HepG2 (cell line): ENCODE results near the gene JPT1. TPM values are rescaled to one million over a fixed set of nuclear protein-coding genes. Genes with fewer than 3 reads are reported as not detected.

Source experiments
- ARNTL ChIP-seq: sonication (generic); formaldehyde crosslinking; IDR thresholded peaks from 2 replicates; pipeline ENCODE4 v1.4.0; 2020; ENCODE audit warnings: mild to moderate bottlenecking, missing genetic modification reagents
- BATF2 ChIP-seq: sonication (generic); formaldehyde crosslinking; IDR thresholded peaks from 2 replicates; pipeline ENCODE4 v1.8.0; 2022; ENCODE audit warnings: mild to moderate bottlenecking, missing genetic modification reagents, moderate library complexity
- ERF ChIP-seq: IDR thresholded peaks from 2 replicates; pipeline ENCODE4 v1.6.1; 2018; ENCODE audit warnings: missing biosample characterization, missing genetic modification reagents
- HNRNPL ChIP-seq: fragments of 200-400 bp; formaldehyde crosslinking; IDR thresholded peaks from 2 replicates; pipeline ENCODE4 v1.6.1; 2017; ENCODE audit warnings: mild to moderate bottlenecking, low read depth, low read length
- HOXA7 ChIP-seq: sonication (generic); formaldehyde crosslinking; IDR thresholded peaks from 2 replicates; pipeline ENCODE4 v1.8.1; 2022; ENCODE audit warnings: mild to moderate bottlenecking, missing genetic modification reagents, moderate library complexity
- MEIS2 ChIP-seq: sonication (generic); formaldehyde crosslinking; IDR thresholded peaks from 2 replicates; pipeline ENCODE4 v1.9.0; 2021; ENCODE audit warnings: mild to moderate bottlenecking, missing genetic modification reagents
- MXD3 ChIP-seq: IDR thresholded peaks from 2 replicates; pipeline ENCODE4 v1.6.1; 2016; ENCODE audit warnings: mild to moderate bottlenecking, missing biosample characterization, missing genetic modification reagents
- NFE2L2 ChIP-seq: fragments of 150-350 bp; IDR thresholded peaks from 2 replicates; pipeline ENCODE4 v1.6.1; 2014; ENCODE audit warnings: low read length
- NFIB ChIP-seq: sonication (generic); formaldehyde crosslinking; IDR thresholded peaks from 2 replicates; pipeline ENCODE4 v1.9.0; 2021; ENCODE audit warnings: missing genetic modification reagents, mild to moderate bottlenecking, borderline replicate concordance
- RBM22 ChIP-seq: fragments of 200-400 bp; formaldehyde crosslinking; optimal IDR thresholded peaks from 2 replicates; pipeline ENCODE3; 2017; ENCODE audit warnings: mild to moderate bottlenecking, low read length, moderate library complexity
- RXRB ChIP-seq: IDR thresholded peaks from 2 replicates; pipeline ENCODE4 v1.6.1; 2016; ENCODE audit warnings: borderline replicate concordance, missing genetic modification reagents, missing compliant biosample characterization
- SP5 ChIP-seq: IDR thresholded peaks from 2 replicates; pipeline ENCODE4 v1.6.1; 2016; ENCODE audit warnings: low read depth, borderline replicate concordance
- STAT6 ChIP-seq: sonication (generic); formaldehyde crosslinking; IDR thresholded peaks from 2 replicates; pipeline ENCODE4 v1.4.0; 2020; ENCODE audit warnings: missing genetic modification reagents, mild to moderate bottlenecking, borderline replicate concordance
- TOPORS ChIP-seq: sonication (generic); formaldehyde crosslinking; IDR thresholded peaks from 2 replicates; pipeline ENCODE4 v1.8.0; 2023; ENCODE audit warnings: mild to moderate bottlenecking, missing genetic modification reagents
- ZBTB42 ChIP-seq: sonication (generic); formaldehyde crosslinking; IDR thresholded peaks from 2 replicates; pipeline ENCODE4 v1.5.0; 2020; ENCODE audit warnings: mild to moderate bottlenecking, missing genetic modification reagents
- ZBTB7A ChIP-seq: sonication (generic); formaldehyde crosslinking; IDR thresholded peaks from 2 replicates; pipeline ENCODE4 v1.8.0; 2022; ENCODE audit warnings: mild to moderate bottlenecking, missing genetic modification reagents
- ZFP62 ChIP-seq: sonication (generic); formaldehyde crosslinking; IDR thresholded peaks from 2 replicates; pipeline ENCODE4 v1.4.0; 2020; ENCODE audit warnings: missing genetic modification reagents
- ZFY ChIP-seq: sonication (generic); formaldehyde crosslinking; IDR thresholded peaks from 2 replicates; pipeline ENCODE4 v1.4.0; 2020; ENCODE audit warnings: missing genetic modification reagents
- ZNF124 ChIP-seq: sonication (generic); formaldehyde crosslinking; IDR thresholded peaks from 2 replicates; pipeline ENCODE4 v1.4.0; 2020; ENCODE audit warnings: missing genetic modification reagents
- ZNF136 ChIP-seq: sonication (generic); formaldehyde crosslinking; IDR thresholded peaks from 2 replicates; pipeline ENCODE4 v1.8.1; 2022; ENCODE audit warnings: low read depth, mild to moderate bottlenecking, moderate library complexity, missing genetic modification reagents
- ZNF274 ChIP-seq: sonication (generic); formaldehyde crosslinking; IDR thresholded peaks from 2 replicates; pipeline ENCODE4 v1.5.1; 2020; ENCODE audit warnings: mild to moderate bottlenecking, missing genetic modification reagents
- ZNF329 ChIP-seq: sonication (generic); formaldehyde crosslinking; IDR thresholded peaks from 2 replicates; pipeline ENCODE4 v1.9.0; 2021; ENCODE audit warnings: low read depth, mild to moderate bottlenecking, missing genetic modification reagents
- ZNF761 ChIP-seq: sonication (generic); formaldehyde crosslinking; conservative IDR thresholded peaks from 2 replicates; pipeline ENCODE4 v1.4.0; 2020; ENCODE audit warnings: mild to moderate bottlenecking, missing genetic modification reagents
- ZNF83 ChIP-seq: sonication (generic); formaldehyde crosslinking; IDR thresholded peaks from 2 replicates; pipeline ENCODE4 v1.4.0; 2020; ENCODE audit warnings: missing genetic modification reagents, mild to moderate bottlenecking, borderline replicate concordance
- ZNF850 ChIP-seq: sonication (generic); formaldehyde crosslinking; conservative IDR thresholded peaks from 2 replicates; pipeline ENCODE4 v1.9.0; 2021; ENCODE audit warnings: mild to moderate bottlenecking, missing genetic modification reagents
- ZNF891 ChIP-seq: sonication (generic); formaldehyde crosslinking; IDR thresholded peaks from 2 replicates; pipeline ENCODE4 v1.5.0; 2020; ENCODE audit warnings: mild to moderate bottlenecking, missing genetic modification reagents
- ZSCAN9 ChIP-seq: IDR thresholded peaks from 2 replicates; pipeline ENCODE4 v1.6.1; 2016; ENCODE audit warnings: borderline replicate concordance
- polyA plus RNA-seq, 8 experiments: library from polyadenylated mRNA; depleted of rRNA in 3 of 8; stranded (reverse) in 7 of 8; unstranded in 1 of 8; fragments of >200 nt; fragmentation: Illumina TruSeq in 4 of 8; extraction: Trizol in 4 of 8; gene quantifications; 2 replicates each; pipeline versions ENCODE4 v1.2.1 to v1.2.3, GENCODE V29; 2011 to 2016; ENCODE audit warnings: low read depth in 4 of 8, missing spikeins in 1 of 8, mixed read lengths in 1 of 8; ENCODE audit not compliant: insufficient read depth in 1 of 8
- total RNA-seq, 5 experiments: library from RNA; depleted of rRNA; stranded (reverse); fragments of >200 nt; fragmentation: Illumina TruSeq; extraction: Trizol; gene quantifications; 2 replicates each; pipeline ENCODE4 v1.2.3, GENCODE V29; 2016; ENCODE audit warnings: low read depth in 1 of 5

The JPT1 gene
- total and polyA plus RNA-seq, 2 of the 13 experiments (the other 11 are each of a cell fraction or from before 2014, with no cell fraction given), result 43.3 to 256 TPM

- TF ChIP-seq ERF (CRISPR knock-in tag), result peak; percentile 89
- peak; percentile 74; the same call in 1 of the 2 replicates for TF ChIP-seq HNRNPL
- TF ChIP-seq MEIS2 (CRISPR knock-in tag), result peak; percentile 59; the same call in 1 of the 2 replicates
- TF ChIP-seq ZBTB42 (CRISPR knock-in tag), result peak; percentile 88
- TF ChIP-seq ZFP62, result no peak
- TF ChIP-seq ZSCAN9 (CRISPR knock-in tag), result 0 out of 2 replicates have a peak, but pooled peaks have one; percentile 83
- no peak for TF ChIP-seq ZNF136
- TF ChIP-seq ZNF761 (CRISPR knock-in tag), result peak; percentile 82; the same call in 1 of the 2 replicates
- TF ChIP-seq SP5, result peak; percentile 26; the same call in 1 of the 2 replicates
- TF ChIP-seq RBM22, result no peak
- no peak for TF ChIP-seq NFE2L2
- TF ChIP-seq RXRB, result peak; percentile 77; the same call in 1 of the 2 replicates
- TF ChIP-seq TOPORS (CRISPR knock-in tag), result peak; percentile 89
- peak; percentile 85 for TF ChIP-seq MXD3
- TF ChIP-seq BATF2 (CRISPR knock-in tag), result no peak
- peak; percentile 59; the same call in 1 of the 2 replicates for TF ChIP-seq ZNF850 (CRISPR knock-in tag)
- TF ChIP-seq ZNF329 (CRISPR knock-in tag), result peak; percentile 90; the same call in 1 of the 2 replicates
- TF ChIP-seq ZNF83 (CRISPR knock-in tag), result peak; percentile 93; the same call in 1 of the 2 replicates
- TF ChIP-seq HOXA7, result no peak
- no peak for TF ChIP-seq NFIB (CRISPR knock-in tag)
- peak; percentile 72; the same call in 1 of the 2 replicates for TF ChIP-seq ZNF274 (CRISPR knock-in tag)
- TF ChIP-seq ZNF124 (CRISPR knock-in tag), result 0 out of 2 replicates have a peak, but pooled peaks have one; percentile 6
- peak; percentile 97 for TF ChIP-seq ZFY (CRISPR knock-in tag)
- peak; percentile 99 for TF ChIP-seq ZNF891 (CRISPR knock-in tag)
- TF ChIP-seq STAT6 (CRISPR knock-in tag), result no peak
- TF ChIP-seq ARNTL (CRISPR knock-in tag), result 0 out of 2 replicates have a peak, but pooled peaks have one; percentile 38
- TF ChIP-seq ZBTB7A (CRISPR knock-in tag), result no peak
These were observed at the start of gene JPT1 (continued) for GRCh38 chr17:75154195-75155106.
